ENCODE results near the gene CNTNAP3B.
"Not testable (repeated sequence)": the region's sequence is repeated elsewhere in the genome, so short reads cannot be mapped to it uniquely, and the experiment has no call there.

CNTNAP3B gene

DNA sequence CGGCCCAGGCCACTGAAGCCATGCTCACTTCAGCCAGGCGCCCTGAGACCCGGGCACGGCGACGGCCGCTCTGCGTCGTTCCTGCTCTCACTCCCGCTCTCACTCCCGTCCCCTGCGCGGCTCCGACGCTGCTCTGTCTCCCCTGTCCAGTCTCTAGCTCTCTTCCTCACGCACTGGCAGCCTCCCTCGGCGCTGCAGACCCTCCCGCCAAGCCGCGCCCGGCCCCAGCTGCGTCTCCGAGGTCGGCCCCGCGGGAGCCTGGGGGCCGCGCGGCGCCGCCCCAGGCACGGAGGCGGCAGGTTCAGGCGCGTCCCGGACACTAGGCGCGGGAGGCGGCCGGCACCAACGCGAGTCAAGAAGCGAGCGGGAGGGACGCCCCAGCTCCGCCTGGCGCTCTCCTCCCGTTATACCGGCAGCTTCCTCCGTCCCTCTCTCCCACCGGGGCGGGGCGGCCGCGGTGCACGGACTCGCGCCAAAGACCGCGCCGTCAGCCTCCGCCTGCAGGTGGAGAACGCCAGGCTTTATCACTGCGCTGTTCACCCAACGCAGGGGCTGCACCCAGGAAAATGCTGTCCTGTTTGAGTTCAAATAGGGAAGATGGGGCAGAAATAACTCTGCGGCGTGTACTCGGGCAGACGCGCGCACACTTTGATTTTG is at the start of gene CNTNAP3B:
Gene CNTNAP3B (minus strand): TSS at position 354 of the 657 bp plus-strand sequence. CDS start 332 bp downstream, at position 22.
- H3K9ac ChIP-seq (ENCODE audit: low read length); H3K36me3 ChIP-seq (ENCODE audit: control insufficient read depth, low read depth, low read length); H3K9me3 ChIP-seq (ENCODE audit: control insufficient read depth, low read depth, low read length); H3K4me1 ChIP-seq (ENCODE audit: control insufficient read depth, low read depth, low read length); H3K4me3 ChIP-seq (ENCODE audit: low read length); H3K27ac ChIP-seq (ENCODE audit: low read length): not testable (repeated sequence)
- peaks cover 12% of the 10 kb centered on the region for H3K27me3 ChIP-seq (ENCODE audit: control insufficient read depth, insufficient read depth, low read length)

- not testable (repeated sequence) for H3K9me3 ChIP-seq (ENCODE audit: control insufficient read depth, low read depth, low read length); H3K4me1 ChIP-seq (ENCODE audit: control insufficient read depth, low read depth, low read length); H3K4me3 ChIP-seq (ENCODE audit: low read length); H3K27ac ChIP-seq (ENCODE audit: low read length); H3K36me3 ChIP-seq (ENCODE audit: control insufficient read depth, low read depth, low read length); H3K9ac ChIP-seq (ENCODE audit: low read length); H3K27me3 ChIP-seq (ENCODE audit: control insufficient read depth, insufficient read depth, low read length)
Observed at GRCh38 chr9:42160299-42160698, 31.1 kb upstream of the CNTNAP3B start.

DNA sequence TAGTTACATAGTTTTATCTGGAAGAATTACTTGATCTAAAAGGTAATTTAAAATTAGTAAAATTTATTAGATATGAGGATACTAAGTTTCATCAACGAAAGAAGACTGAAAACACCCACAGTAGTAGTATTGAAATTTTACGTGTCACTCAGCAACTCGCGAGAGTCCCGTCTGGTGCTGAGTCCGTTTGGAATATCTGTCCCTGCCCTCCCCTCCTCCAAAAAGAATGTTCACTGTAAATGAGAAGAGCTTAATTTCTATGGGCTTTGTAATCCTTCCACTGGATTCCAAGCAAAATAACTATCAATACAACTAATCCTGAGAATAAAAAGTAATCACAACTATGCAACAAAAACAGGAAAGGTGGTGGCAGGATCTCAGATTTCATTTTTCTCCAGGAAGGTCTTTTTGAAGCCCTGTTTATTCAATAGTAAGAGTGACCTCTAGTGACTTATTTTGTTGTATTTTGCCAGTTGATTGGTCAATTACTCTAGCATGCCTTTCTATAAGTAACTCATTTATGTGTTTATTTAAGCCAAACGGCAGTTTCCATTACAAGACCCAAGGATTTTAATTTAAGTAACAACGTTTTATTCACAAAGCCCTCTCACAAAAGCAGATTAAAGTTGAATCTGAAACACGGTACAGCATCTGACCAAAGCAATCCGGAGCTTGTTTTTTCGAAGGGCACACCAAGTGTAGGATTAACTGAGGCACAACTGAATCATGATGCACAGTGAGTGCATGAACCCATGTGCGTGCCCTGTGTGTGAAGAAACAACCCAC is 2.0 kb downstream of the CNTNAP3B start:
- peaks cover 12% of the 10 kb centered on the region for H3K27me3 ChIP-seq (ENCODE audit: control insufficient read depth, insufficient read depth, low read length)
- H3K27ac ChIP-seq (ENCODE audit: low read length); H3K36me3 ChIP-seq (ENCODE audit: control insufficient read depth, low read depth, low read length); H3K9ac ChIP-seq (ENCODE audit: low read length); H3K9me3 ChIP-seq (ENCODE audit: control insufficient read depth, low read depth, low read length); H3K4me1 ChIP-seq (ENCODE audit: control insufficient read depth, low read depth, low read length): not testable (repeated sequence)
- H3K4me3 ChIP-seq (ENCODE audit: low read length): peak overlapping the region; percentile 30

DNA sequence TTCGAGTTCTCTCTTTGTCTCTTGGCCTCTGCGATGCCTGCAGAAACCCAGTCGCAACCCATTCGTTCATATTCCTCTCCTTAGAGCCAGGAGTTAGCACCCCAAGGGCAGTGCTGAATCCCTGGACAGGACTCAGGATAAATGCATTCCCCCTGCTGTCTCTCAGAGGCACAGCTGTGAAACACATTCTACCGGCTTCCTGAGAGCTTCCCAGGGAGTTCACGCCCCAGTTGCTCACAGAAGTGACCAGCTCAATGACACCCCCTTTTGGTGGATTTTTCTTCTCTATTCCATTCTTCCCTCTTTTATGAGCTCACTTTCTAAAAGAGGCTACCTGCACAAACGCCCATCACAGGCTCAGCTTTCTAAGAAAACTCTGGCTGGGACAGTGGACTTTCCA is 8.2 kb downstream of the CNTNAP3B start:
- not testable (repeated sequence) for H3K4me1 ChIP-seq (ENCODE audit: control insufficient read depth, low read depth, low read length); H3K9me3 ChIP-seq (ENCODE audit: control insufficient read depth, low read depth, low read length); H3K9ac ChIP-seq (ENCODE audit: low read length); H3K27ac ChIP-seq (ENCODE audit: low read length); H3K27me3 ChIP-seq (ENCODE audit: control insufficient read depth, insufficient read depth, low read length); H3K4me3 ChIP-seq (ENCODE audit: low read length); H3K36me3 ChIP-seq (ENCODE audit: control insufficient read depth, low read depth, low read length)

GRCh38 chr9:42095929-42096328 is 33.3 kb downstream of the CNTNAP3B start:
- not testable (repeated sequence) for H3K4me1 ChIP-seq (ENCODE audit: control insufficient read depth, low read depth, low read length); H3K36me3 ChIP-seq (ENCODE audit: control insufficient read depth, low read depth, low read length); H3K4me3 ChIP-seq (ENCODE audit: low read length); H3K9ac ChIP-seq (ENCODE audit: low read length); H3K27ac ChIP-seq (ENCODE audit: low read length); H3K27me3 ChIP-seq (ENCODE audit: control insufficient read depth, insufficient read depth, low read length); H3K9me3 ChIP-seq (ENCODE audit: control insufficient read depth, low read depth, low read length)

- H3K4me3 ChIP-seq (ENCODE audit: low read length); H3K27me3 ChIP-seq (ENCODE audit: control insufficient read depth, insufficient read depth, low read length); H3K27ac ChIP-seq (ENCODE audit: low read length); H3K36me3 ChIP-seq (ENCODE audit: control insufficient read depth, low read depth, low read length); H3K4me1 ChIP-seq (ENCODE audit: control insufficient read depth, low read depth, low read length); H3K9me3 ChIP-seq (ENCODE audit: control insufficient read depth, low read depth, low read length); H3K9ac ChIP-seq (ENCODE audit: low read length): not testable (repeated sequence)
Observed at GRCh38 chr9:42084559-42084952, 44.7 kb downstream of the CNTNAP3B start.

GRCh38 chr9:42083877-42084558 is 45.2 kb downstream of the CNTNAP3B start:
- H3K4me3 ChIP-seq (ENCODE audit: low read length); H3K9me3 ChIP-seq (ENCODE audit: control insufficient read depth, low read depth, low read length); H3K4me1 ChIP-seq (ENCODE audit: control insufficient read depth, low read depth, low read length); H3K27me3 ChIP-seq (ENCODE audit: control insufficient read depth, insufficient read depth, low read length); H3K27ac ChIP-seq (ENCODE audit: low read length); H3K9ac ChIP-seq (ENCODE audit: low read length); H3K36me3 ChIP-seq (ENCODE audit: control insufficient read depth, low read depth, low read length): not testable (repeated sequence)

DNA sequence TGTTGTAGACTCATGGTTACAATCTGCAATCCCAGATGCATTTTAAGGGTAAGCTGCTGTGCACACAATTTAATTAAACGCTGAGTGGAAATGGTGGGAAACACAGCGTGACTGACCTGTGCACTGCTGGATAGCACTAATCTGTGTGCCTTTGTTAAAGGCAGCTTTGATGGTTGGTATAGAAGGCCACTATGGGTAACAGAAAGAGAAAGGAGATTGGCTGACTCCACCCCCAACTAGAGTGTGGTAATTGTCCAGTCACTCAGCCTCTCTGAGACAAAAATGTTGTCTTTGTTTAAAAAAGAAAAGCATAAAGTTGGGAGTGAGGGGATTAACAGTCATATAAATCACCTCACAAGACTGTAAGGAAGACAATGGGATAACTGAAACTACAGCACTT is 48.9 kb downstream of the CNTNAP3B start:
- not testable (repeated sequence) for H3K4me1 ChIP-seq (ENCODE audit: control insufficient read depth, low read depth, low read length); H3K9ac ChIP-seq (ENCODE audit: low read length); H3K9me3 ChIP-seq (ENCODE audit: control insufficient read depth, low read depth, low read length); H3K36me3 ChIP-seq (ENCODE audit: control insufficient read depth, low read depth, low read length); H3K27ac ChIP-seq (ENCODE audit: low read length); H3K27me3 ChIP-seq (ENCODE audit: control insufficient read depth, insufficient read depth, low read length); H3K4me3 ChIP-seq (ENCODE audit: low read length)

DNA sequence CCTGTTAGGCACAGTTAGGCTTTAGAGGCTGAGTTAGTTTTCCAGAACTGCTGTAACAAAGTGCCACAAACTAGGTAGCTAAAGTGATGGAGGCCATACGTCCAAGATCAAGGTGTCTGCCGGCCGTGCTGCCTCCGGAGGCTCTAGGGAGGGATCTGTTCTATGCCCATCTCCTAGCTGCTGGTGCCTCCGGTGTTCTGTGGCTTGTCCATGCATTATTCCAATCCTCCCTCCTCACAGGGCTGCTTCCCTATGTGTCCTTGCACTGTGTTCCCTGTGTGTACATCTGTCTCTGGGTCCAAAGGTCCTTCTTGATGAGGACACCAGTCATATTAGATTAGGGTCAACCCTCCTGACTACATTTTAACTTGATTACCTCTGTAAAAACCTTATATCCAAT is 54.4 kb downstream of the CNTNAP3B start:
- H3K4me3 ChIP-seq (ENCODE audit: low read length); H3K9ac ChIP-seq (ENCODE audit: low read length); H3K27ac ChIP-seq (ENCODE audit: low read length); H3K27me3 ChIP-seq (ENCODE audit: control insufficient read depth, insufficient read depth, low read length); H3K9me3 ChIP-seq (ENCODE audit: control insufficient read depth, low read depth, low read length); H3K4me1 ChIP-seq (ENCODE audit: control insufficient read depth, low read depth, low read length); H3K36me3 ChIP-seq (ENCODE audit: control insufficient read depth, low read depth, low read length): not testable (repeated sequence)

DNA sequence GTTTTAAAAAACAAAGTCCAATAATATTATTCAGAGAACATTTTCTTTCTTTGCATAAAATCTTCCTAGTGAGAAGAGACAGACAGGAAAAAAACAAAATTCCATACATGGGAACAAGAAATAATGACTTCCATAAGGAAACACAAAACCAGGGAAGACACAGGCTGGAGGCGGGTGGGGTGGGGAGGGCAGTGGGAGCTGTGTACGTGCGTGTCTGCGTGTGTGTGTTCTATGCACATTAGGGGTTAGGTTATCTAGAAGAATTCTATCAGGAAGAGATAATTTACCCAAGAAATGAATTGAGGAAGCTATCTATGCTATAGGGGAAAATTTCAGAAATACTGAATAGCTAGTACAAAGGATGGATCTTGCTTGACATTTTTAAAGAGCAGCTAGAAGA is 58.2 kb downstream of the CNTNAP3B start:
- not testable (repeated sequence) for H3K27ac ChIP-seq (ENCODE audit: low read length); H3K9ac ChIP-seq (ENCODE audit: low read length); H3K36me3 ChIP-seq (ENCODE audit: control insufficient read depth, low read depth, low read length); H3K9me3 ChIP-seq (ENCODE audit: control insufficient read depth, low read depth, low read length); H3K4me1 ChIP-seq (ENCODE audit: control insufficient read depth, low read depth, low read length); H3K27me3 ChIP-seq (ENCODE audit: control insufficient read depth, insufficient read depth, low read length); H3K4me3 ChIP-seq (ENCODE audit: low read length)

DNA sequence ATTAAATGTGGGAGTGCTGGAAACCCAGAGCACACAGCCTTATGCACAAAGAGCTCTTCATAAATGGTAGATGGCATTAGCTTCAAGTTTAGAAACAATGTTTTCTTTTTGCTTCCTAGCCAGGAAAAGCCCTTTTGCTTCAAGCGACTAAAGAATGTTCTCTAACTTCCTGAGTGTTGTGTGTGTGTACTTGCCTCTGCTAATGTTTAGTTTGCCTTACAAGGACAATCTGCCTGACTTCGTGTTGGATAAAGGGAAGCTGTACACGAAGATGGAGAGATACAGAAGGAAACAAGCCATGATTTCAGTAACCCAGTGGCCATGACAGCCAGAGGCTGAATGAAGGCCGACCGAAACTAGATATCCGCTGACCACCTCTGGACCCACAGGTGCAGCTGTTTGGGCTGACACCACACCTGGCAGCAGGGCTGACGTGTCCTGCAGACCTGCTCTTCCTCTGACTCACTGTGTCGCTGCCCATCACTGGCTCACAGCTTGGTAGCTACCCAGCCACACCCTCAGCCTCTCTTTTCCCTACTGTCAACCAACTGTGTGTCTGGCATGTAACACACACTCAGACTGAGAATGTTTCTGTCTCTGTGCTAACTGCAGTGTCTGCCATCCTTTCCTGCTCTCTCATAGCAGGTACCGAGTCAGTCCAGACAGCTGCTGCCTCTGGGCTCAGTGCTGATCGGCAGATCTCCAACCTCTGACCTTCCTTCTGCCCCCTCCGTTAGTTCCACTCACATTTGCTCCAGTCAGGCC is 59.0 kb downstream of the CNTNAP3B start:
- not testable (repeated sequence) for H3K36me3 ChIP-seq (ENCODE audit: control insufficient read depth, low read depth, low read length); H3K4me3 ChIP-seq (ENCODE audit: low read length); H3K4me1 ChIP-seq (ENCODE audit: control insufficient read depth, low read depth, low read length); H3K9me3 ChIP-seq (ENCODE audit: control insufficient read depth, low read depth, low read length); H3K9ac ChIP-seq (ENCODE audit: low read length); H3K27ac ChIP-seq (ENCODE audit: low read length); H3K27me3 ChIP-seq (ENCODE audit: control insufficient read depth, insufficient read depth, low read length)

Data from iPS-18a (cell line).